ENCODE data around the gene TMEM143.

DNA sequence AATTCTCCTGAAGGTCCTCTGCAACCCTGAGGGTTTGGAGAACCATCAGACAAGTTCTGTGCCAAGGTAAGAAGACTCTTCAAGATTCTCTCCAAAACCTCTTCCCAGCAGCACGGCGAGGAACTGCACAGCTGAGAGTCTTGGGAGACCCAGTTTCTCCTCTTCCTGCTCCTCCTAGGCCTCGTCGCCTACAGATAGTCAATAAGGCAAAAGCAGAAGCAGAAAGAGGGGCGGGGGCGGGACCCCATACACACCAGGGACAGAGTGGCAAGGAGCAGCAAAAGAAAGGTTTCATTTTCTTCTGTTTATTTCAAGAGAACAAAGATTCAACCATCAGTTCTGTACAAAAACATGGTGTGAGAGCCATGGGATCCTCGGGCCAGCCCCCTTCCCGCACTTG, 18.5 kb upstream of the TMEM143 start:
- TF ChIP-seq, protein P1, sequence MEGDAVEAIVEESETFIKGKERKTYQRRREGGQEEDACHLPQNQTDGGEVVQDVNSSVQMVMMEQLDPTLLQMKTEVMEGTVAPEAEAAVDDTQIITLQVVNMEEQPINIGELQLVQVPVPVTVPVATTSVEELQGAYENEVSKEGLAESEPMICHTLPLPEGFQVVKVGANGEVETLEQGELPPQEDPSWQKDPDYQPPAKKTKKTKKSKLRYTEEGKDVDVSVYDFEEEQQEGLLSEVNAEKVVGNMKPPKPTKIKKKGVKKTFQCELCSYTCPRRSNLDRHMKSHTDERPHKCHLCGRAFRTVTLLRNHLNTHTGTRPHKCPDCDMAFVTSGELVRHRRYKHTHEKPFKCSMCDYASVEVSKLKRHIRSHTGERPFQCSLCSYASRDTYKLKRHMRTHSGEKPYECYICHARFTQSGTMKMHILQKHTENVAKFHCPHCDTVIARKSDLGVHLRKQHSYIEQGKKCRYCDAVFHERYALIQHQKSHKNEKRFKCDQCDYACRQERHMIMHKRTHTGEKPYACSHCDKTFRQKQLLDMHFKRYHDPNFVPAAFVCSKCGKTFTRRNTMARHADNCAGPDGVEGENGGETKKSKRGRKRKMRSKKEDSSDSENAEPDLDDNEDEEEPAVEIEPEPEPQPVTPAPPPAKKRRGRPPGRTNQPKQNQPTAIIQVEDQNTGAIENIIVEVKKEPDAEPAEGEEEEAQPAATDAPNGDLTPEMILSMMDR (IDR thresholded peaks at IDR 0.05) = no peak
- no peak for TF ChIP-seq POLR2A (IDR thresholded peaks at IDR 0.05)

All from esophagus squamous epithelium (tissue), 4 donors.